Lung microvascular endothelial cell (primary cell): ENCODE results near the gene KRTAP10-2. TPM values are rescaled to one million over a fixed set of nuclear protein-coding genes. Genes with fewer than 3 reads are reported as not detected.
"Not testable (repeated sequence)": the region's sequence is repeated elsewhere in the genome, so short reads cannot be mapped to it uniquely, and the experiment has no call there.

Experiments
- DNase-seq, 2 donors: peaks; one replicate each; pipeline versions ENCODE4 v3.0.0 to v3.0.0-alpha.2; 2010; ENCODE audit warnings: low read depth in 2 of 2
- total RNA-seq: library from RNA; depleted of rRNA; stranded (reverse); fragments of >200 nt; gene quantifications from 2 replicates; pipeline ENCODE4 v1.2.1, GENCODE V29; 2014

The KRTAP10-2 gene
- total RNA-seq, 1 donor from 2014 or later: not detected

DNA sequence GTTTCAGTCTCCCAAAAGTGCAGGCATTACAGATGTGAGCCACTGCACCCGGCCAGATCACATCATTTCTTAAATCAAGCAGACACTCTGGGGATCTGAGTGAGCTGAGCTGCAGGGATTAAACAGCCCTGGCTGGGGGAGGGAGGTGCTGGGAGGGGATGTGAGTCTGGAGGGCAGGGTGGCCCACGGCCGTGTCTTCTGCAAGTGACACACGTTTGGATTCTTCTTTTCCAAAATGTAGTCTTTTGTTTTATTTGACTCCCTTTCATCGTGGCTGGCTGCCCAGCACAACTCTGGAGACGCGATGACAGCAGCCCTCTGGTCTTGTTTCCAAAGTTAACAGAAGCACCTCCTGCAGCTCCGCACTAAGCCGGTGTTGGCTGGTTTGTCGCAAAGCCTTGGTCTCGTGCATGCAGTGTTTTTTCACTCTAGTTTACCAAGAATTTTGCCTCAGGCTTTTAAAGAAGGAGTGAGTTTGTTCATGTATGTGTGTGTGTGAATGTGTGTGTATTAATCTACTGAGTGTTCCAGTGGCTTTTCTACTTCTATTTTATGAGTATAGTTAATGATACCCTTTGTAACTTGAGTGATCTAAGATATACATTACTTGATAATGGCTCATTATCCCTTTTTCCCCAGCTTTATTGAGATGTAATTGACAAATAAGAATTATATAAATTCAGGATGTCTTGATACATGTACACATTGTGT lies 31.9 kb upstream of the KRTAP10-2 start:
- no peak for DNase-seq

DNA sequence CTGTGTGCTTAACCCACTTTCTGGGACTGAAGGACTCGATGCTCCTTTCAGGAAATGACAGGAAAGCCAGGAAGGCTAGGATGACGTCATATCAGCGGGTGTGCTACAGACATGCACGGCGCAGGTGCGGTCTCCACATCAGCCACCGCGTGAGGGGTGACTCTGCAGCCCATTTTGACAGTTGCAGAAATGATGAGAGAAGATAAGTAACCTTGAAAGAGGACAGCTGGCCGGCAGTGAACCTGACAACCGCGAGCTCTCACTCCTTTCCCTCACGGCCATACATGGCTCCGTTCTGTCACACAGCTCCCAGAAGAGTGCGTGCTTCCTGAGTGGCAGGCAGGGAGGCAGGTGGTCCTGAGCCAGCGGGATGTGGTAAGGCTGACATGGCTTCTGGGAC lies 30.8 kb upstream of the KRTAP10-2 start:
- no peak for DNase-seq

DNA sequence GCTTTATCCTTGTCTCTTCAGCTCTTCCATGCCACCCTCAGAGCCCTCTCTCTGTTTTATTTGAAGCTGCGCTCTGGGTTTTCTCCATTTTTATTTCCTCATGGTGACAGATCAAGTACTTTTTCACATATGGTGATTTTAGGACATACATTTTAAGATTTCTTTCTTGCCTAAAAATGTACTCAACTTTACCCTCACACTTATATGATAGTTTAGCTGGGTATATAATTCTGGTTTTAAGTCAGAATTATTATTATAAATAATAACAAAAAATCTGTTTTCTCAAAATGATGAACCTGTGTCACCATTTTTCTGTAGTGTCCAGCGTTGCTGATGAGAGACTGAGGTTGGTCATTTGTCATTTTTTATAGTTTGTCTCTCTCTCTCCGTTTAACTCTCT lies 29.9 kb upstream of the KRTAP10-2 start:
- no peak for DNase-seq

DNA sequence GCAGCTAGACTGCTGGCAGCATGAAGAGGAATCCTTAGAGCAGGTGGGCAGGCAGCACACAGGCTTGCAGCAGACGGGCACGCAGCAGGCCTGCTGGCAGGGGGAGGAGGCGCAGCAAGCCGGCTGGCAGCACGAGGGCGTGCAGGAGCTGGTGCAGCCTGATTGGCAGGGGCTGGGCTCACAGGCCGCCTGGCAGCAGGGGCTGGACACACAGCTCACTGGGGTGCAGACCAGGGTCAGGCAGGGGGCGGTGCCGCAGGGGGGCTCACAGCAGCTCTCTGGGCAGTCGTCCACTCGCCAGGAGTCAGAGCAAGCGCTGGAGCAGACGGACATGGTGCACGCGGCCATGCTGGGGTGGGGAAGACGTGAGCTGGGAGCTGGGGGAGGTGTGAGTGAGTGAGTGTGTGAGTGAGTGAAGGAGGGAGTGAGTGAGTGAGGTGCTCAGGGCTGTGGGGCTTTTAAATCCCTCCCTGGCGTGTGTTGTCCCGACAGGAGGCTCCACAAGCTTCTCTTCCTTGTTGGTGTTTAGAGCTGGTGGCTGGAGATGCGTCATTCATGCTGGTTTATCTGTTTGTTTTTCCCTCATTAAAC lies 29.0 kb upstream of the KRTAP10-2 start, which contains the start of gene KRTAP10-5:
Gene KRTAP10-5, minus strand, starts transcription at position 374 of the 591 bp plus-strand sequence. Its CDS starts 26 bp downstream, at position 348.
- not testable (repeated sequence) for DNase-seq

DNA sequence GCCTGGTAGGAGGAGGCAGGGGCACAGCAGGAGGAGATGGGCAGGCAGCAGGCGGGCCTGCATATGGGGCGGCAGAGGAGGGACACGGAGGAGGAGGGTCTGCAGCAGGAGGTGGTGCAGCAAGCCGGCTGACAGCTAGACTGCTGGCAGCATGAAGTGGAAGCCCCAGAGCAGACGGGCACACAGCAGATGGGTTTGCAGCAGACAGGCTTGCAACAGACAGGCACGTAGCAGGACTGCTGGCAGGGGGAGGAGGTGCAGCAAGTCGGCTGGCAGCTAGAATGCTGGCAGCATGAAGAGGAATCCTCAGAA lies 28.5 kb upstream of the KRTAP10-2 start:
- DNase-seq: no peak

DNA sequence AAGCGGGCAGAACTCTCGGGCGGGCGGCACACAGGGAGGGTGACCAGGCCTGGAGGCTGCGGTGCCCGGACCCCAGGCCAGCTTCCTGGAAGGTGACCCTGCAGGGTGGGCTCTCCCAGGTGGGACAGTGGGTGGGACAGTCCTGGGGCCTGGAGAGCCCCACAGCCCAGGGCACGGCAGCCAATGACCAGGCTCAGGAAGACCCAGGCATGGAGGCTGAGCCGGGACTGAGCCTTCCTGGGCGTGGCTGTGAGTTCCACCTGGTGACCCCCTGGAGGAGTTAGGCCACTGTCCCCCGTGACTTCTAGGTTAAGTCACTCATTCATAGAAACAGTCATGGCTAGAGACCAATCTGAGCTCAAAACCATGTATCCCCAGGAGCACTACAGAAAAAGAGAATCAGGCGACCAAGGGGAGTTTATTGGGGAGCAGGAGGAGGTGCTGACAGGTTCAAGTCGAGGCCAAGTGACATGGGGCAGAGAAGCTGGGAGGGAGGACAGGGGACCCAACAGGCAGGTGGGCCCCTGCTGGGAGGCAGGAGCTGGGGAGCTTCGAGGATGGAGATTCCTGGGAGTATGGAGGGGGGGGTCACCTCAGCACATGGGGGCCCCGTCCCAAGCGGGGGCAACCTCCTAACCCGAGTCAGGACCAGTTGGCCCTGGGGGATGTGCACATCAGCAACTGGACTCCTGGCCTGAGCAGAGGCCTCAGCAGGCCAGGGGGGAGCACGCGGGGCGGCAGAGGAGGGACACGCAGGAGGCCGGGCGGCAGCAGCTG lies 27.9 kb upstream of the KRTAP10-2 start:
- no peak for DNase-seq

DNA sequence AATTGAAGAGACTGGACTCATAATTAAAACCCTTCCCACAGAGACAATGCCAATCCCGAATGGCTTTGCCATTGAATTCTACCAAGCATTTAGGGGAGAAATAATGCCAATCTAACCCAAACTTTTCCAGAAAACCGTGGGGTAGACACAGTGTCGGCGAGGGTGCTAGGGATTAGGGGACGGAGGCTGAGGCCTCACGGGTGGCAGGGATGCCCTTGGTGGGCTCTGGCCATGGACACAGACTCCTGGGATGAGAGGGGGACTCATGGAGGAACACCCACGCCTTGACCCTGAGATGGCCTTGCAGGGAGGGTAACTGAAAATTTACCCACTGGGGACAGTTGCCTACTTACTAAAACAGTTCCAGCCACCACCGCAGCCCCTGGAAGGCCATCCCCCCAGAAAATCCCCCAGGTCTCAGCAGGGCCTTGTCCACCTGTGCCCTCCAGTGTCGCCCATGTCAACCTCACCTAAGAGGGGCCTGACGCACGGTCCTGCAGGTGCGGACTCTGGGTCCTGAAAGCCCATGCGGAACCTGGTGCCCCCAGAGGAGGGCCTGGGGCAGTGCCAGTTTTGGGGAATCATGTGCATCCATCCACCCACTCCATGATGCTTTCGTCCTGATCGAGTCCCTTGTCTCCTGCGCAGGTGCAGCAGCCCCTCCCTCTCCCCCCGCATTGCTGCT lies 27.2 kb upstream of the KRTAP10-2 start:
- no peak for DNase-seq

DNA sequence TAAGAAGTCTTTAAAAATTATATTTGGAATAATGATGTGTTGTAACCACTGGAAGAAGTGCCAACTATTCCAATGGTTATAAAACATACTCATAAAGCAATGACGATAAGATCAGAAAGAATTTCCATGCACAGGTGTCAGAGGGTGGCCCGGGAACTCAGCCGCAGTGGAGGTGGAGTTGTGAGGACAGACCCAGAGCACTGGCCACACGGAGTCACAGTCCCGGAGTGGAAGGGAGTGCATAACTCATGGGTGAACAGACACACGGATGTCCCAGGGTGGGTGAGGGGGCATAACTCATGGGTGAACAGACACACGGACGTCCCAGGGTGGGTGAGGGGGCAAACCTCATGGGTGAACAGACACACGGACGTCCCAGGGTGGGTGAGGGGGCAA lies 24.7 kb upstream of the KRTAP10-2 start:
- DNase-seq: no peak

DNA sequence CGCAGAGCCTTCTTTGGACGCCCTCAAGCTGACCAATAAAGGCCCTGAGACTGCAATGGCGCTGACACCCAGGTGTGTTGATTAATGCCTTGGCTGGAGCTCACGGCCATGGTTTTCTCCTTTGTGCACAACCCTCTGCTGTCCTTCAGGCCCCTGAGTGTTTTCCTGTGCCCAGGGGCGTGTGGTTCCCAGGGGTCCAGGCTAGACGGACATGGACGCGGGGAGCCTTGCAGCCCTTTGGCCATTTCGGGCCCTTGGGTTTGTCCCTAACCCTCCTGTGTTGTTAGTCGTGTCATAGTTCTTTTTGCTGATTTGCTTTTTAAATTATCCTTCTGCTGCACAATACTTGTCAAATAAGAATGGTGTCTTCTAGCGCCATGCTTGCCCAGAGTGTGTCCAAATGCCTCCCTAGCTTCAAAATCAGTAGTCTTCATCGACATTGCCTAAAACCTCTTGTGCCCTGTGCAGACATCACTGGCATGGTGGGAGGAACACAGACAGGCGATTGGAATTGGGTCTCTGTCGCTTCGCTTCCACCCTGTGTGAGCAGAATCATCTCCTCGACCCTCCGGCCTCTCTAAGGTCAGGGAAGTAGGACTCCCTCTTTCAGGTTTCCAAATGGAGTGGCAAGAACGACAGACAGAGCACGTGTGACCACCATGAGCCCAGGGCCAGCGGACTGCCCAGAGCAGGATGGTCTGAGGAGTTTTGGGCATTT lies 24.2 kb upstream of the KRTAP10-2 start:
- no peak for DNase-seq

DNA sequence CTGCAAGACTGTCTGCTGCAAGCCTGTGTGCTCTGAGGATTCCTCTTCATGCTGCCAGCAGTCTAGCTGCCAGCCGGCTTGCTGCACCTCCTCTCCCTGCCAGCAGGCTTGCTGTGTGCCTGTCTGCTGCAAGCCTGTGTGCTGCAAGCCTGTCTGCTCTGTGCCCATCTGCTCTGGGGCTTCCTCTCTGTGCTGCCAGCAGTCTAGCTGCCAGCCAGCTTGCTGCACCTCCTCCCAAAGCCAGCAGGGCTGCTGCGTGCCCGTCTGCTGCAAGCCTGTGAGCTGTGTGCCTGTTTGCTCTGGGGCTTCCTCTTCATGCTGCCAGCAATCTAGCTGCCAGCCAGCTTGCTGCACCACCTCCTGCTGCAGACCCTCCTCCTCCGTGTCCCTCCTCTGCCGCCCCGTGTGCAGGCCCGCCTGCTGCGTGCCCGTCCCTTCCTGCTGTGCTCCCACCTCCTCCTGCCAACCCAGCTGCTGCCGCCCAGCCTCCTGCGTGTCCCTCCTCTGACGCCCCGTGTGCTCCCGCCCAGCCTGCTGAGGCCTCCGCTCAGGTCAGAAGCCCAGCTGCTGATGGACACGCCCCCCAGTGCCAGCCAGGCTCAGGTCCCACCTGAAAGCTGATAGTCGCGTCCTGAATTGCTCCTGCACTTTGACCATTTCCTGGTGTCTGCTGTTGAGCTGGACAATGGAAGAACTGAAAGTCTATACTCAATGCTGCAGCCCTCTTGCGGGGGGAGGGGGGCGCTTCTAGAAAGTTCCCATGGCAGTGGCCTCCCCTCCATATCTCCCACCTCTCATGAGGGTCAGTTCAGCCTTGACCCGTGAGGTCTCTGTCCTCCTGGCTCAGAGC lies 23.4 kb upstream of the KRTAP10-2 start:
- DNase-seq: no peak

DNA sequence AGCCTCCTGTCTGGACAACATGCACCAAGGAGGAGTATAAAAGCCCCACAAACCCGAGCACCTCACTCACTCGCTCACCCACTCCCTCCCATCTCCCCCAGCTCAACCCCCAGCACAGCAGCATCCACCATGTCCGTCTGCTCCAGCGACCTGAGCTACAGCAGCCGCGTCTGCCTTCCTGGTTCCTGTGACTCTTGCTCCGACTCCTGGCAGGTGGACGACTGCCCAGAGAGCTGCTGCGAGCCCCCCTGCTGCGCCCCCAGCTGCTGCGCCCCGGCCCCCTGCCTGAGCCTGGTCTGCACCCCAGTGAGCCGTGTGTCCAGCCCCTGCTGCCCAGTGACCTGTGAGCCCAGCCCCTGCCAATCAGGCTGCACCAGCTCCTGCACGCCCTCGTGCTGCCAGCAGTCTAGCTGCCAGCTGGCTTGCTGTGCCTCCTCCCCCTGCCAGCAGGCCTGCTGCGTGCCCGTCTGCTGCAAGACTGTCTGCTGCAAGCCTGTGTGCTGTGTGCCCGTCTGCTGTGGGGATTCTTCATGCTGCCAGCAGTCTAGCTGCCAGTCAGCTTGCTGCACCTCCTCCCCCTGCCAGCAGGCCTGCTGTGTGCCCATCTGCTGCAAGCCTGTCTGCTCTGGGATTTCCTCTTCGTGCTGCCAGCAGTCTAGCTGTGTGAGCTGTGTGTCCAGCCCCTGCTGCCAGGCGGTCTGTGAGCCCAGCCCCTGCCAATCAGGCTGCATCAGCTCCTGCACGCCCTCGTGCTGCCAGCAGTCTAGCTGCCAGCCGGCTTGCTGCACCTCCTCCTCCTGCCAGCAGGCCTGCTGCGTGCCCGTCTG lies 22.5 kb upstream of the KRTAP10-2 start, which contains the start of gene KRTAP10-4:
Gene KRTAP10-4, plus strand, starts transcription at position 100 of the 827 bp plus-strand sequence. Its CDS starts 30 bp downstream, at position 130.
- DNase-seq: not testable (repeated sequence)

DNA sequence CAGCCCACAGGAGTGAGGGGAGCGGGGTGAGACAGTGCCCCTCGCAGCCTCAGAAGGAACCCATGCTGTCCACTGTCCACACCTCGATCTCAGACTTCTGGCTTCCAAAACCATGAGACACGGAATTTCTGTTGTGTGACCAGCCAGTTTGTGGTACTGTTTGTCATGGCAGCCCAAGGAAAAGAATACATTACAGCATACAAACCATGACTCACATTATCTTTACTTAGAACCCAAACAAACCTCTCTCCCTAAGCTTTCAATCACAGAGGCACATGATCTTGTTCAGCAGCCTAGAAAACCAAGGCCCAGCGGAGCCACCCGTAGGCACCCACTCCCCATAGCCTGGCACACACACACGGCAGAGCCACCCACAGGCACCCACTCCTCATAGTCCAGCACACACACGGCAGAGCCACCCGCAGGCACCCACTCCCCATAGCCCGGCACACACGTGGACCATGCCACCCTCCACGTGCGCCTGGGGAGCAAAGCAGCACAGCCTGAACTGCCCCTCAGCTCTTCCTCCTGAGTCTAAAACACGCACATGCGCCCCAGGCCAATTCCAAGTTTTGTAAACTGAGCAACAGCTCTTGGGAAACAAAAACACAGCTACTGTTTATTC lies 21.8 kb upstream of the KRTAP10-2 start:
- no peak for DNase-seq

DNA sequence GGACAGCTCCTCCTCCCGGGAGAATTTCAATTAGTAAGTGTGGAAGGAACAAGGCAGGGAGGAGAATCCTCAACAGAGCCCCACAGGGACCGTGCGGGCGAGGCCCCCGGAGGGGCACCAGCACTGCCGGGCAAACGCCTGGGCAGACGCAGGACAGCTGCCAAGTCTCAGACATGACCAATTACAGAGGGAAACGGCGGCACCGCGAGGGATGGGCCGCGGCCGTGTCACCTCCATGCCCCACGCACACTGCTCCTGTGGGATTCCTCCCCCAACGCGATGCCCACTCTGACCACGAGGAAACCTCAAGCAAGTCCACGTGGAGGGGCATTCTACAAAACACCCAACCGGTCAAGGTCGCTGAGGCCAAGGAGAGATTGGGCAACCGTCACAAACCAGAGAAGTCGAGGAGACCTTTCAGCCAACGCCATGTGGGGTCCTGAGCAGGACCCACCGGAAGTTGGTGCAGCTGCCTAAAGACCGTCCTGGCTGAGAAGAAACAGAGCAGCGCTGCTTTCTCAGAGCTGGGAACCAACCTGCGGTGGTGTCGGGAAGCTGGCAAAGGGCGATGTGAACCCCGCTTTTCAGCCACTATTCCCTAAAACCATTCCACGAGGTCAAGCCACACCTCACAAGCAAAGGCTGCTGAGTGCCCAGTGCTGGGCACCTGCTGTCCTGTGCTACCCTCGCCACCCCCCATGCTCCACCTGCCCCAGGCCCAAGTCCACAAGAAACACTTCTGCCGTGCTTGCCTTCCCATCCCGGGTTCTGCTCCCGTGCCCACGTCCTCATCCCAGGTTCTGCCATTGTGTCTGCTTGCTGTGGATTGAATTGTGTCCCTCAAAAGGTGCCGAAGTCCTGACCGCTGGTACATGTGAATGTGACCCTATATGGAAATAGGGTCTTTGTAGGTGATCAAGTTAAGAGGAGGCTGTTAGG lies 20.8 kb upstream of the KRTAP10-2 start:
- DNase-seq: no peak

DNA sequence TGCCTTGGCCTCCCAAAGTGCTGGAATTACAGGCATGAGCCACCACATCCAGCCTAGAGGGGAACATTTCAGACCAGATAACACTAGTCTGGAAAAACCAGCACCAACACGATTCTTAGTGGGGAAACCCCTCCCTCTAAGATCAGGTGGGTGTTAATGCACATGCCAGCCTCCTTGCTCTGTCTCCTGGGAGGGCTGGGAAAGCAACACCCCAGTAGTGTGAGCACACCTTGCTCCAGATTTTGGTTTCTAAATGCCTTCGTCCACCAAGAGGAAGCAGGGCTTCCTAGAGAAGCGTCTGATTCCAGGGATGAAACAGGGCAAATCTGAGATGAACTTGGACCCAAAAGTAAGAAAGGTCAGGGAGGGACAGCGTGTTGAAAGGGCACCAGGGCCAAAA lies 20.0 kb upstream of the KRTAP10-2 start:
- no peak for DNase-seq

DNA sequence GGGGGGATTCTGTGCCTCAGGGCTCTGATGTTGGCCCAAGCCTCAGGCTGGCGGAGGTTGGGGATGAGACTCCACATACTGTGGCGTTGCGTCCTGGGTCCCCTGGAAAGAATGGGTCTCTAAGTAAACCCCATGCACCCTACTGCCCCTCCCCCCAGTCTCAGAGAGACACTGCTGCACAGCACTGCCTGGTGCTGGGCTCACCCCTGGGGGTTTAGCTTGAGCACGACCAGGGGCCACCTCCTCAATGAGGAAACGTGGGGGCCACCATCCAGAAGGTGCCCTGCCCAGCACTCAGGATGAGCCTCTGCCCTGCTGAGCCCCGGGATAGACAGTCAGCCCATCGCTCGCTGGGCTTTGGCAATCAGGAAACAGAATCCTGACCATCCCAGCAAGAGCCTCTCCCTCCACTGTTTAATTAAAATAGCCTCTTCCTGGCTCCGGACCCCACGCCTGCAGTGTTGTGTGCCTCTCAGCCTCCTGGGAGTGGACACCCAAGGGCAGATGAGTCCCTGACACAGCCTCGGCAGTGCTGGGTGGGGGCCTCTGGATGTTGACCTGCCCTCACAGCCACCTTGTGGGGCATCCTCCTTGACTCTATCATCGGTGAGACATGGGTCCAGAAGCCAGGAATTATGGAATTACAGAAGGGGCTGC lies 18.7 kb upstream of the KRTAP10-2 start:
- DNase-seq: no peak

DNA sequence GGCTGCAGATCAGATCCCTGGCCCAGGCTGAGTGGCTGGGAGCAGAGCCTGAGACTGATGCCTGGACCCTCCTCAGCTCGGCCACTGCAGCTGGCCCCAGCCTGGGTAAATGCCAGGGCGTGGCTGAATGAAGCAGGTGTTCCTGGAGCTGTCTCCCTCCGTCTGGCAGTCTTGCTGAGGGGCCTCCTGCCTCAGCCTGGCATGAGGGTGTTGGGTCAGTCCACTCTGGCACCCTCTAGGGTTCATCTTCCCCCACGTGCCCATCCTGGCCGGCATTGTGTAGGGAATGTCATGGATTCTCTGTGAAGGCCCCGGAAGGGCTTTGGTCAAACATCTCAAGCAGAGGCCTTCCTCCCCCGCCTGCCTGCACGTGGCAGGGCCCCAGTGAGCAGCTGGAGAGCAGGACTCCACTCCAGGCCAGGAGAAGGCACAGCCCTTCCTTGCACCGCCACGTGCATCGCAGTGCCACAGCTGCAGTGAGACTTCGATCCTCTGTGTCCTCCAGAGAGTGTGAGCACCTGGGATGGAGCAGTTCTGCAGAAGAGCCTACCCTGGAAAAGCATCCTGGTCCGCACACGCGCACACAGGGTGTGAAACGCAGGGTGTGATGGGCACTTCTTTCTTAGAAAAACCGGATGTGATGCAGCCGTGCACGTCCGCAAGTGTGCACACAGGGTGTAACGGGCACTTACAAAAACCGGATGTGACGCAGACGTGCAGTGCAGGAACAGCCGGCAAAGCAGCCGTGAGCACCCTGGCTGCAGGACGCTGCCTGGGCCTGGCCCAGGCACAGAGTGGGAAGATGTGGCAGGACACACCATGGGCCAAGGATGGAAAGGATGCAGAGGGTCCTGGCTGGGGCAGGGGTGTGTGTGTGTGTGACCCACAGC lies 17.6 kb upstream of the KRTAP10-2 start:
- no peak for DNase-seq
